ENCODE measurements around the gene SACM1L. TPM values are rescaled to one million over a fixed set of nuclear protein-coding genes. Genes with fewer than 3 reads are reported as not detected.
"Not testable (repeated sequence)": the region's sequence is repeated elsewhere in the genome, so short reads cannot be mapped to it uniquely, and the experiment has no call there.

SACM1L gene
- total RNA-seq, 1 donor from 2014 or later, result 19.8 TPM

DNA sequence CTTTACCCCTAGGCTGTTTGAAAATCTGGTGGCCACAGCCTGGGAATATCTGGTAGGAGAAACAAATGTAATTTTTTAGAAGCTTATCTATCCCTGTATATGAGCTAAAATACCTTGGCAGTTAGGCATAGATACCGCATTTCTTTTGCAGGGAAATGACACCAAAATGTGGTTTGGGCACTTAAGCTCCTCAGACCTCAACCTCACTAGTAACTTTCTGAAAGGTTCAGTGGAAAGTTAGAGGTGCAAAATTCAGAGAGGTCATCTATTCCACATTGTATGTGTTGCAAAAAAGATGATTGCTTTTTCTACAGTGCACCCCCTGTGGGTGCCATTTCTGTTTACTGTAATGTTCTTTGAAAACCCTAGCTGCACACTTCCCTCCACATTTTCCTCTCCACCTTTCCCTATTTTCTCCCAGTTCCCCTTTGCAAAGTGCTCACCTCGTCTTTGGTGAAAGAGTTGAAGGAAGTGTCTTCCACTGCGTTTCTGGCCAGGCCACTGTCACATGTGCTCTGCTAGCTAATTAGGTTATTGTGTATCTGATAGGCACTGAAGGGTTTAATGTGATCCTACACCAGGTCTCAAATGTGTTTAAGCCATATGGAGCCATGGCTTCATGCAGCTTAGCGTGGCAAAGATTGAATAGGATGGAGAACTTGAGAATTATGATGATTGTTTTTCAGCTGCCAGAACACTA, 1.3 kb downstream of the SACM1L start:
- TF ChIP-seq, protein P1, sequence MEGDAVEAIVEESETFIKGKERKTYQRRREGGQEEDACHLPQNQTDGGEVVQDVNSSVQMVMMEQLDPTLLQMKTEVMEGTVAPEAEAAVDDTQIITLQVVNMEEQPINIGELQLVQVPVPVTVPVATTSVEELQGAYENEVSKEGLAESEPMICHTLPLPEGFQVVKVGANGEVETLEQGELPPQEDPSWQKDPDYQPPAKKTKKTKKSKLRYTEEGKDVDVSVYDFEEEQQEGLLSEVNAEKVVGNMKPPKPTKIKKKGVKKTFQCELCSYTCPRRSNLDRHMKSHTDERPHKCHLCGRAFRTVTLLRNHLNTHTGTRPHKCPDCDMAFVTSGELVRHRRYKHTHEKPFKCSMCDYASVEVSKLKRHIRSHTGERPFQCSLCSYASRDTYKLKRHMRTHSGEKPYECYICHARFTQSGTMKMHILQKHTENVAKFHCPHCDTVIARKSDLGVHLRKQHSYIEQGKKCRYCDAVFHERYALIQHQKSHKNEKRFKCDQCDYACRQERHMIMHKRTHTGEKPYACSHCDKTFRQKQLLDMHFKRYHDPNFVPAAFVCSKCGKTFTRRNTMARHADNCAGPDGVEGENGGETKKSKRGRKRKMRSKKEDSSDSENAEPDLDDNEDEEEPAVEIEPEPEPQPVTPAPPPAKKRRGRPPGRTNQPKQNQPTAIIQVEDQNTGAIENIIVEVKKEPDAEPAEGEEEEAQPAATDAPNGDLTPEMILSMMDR (IDR thresholded peaks at IDR 0.05; ENCODE audit: insufficient read depth, low read length, poor library complexity, severe bottlenecking), result no peak
- no peak for DNase-seq (ENCODE audit: low read depth)
- Histone ChIP-seq H3K4me3 (ENCODE audit: low read depth, low read length) (peak overlapping the region; percentile 87), H3K36me3 (ENCODE audit: control insufficient read depth, insufficient read depth, low read length) (no peaks in the 10 kb centered on the region), H3K27me3 (ENCODE audit: control insufficient read depth, insufficient read depth, low read length) (no peaks in the 10 kb centered on the region)

DNA sequence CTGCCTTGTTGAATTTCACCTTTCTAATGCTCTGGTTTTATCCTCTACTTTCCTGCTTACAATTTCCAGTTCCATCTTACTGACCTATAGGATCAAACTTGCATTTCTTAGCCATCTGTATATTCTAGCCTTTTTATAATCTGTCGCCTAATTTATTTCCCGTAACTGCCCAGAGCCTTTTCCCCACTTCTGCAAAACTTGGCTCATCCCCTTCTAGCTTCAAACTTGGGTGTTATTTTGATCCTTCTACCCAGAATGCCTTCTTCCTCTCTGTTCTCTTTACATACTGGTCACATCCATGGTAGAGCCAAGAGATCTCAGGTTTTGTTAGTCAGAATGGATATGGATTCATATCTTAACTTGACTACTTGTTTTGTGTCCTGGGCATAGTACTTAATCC, 2.6 kb downstream of the SACM1L start:
- TF ChIP-seq, protein P1 (IDR thresholded peaks at IDR 0.05; ENCODE audit: insufficient read depth, low read length, poor library complexity, severe bottlenecking), result no peak

DNA sequence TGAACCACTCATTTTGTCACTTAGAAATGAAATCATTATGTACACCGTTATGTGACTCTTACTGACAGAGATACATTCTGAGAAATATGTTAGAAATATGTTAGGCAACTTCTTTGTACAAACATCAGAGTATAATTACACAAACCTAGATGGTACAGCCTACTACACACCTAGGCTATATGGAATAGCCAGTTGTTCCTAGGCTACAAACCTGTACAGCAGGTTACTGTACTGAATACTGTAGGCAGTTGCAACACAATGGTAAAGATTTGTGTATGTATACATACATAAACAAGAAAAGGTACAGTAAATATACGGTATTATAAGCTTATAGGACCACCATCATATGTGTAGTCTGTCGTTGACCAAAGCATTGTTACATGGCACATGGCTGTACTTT, 3.7 kb downstream of the SACM1L start:
- TF ChIP-seq, protein P1 (IDR thresholded peaks at IDR 0.05; ENCODE audit: insufficient read depth, low read length, poor library complexity, severe bottlenecking), result no peak
- H3K4me3 ChIP-seq (ENCODE audit: low read depth, low read length), result no peak overlapping the region
- no peaks in the 10 kb centered on the region for H3K36me3 ChIP-seq (ENCODE audit: control insufficient read depth, insufficient read depth, low read length)
- no peaks in the 10 kb centered on the region for H3K27me3 ChIP-seq (ENCODE audit: control insufficient read depth, insufficient read depth, low read length)
- DNase-seq (ENCODE audit: low read depth), result no peak

More for the DNA sequence above, 2.6 kb downstream of the SACM1L start:
- Histone ChIP-seq H3K27me3 (ENCODE audit: control insufficient read depth, insufficient read depth, low read length) (no peaks in the 10 kb centered on the region), H3K4me3 (ENCODE audit: low read depth, low read length) (no peak overlapping the region), H3K36me3 (ENCODE audit: control insufficient read depth, insufficient read depth, low read length) (no peaks in the 10 kb centered on the region)
- no peak for DNase-seq (ENCODE audit: low read depth)

DNA sequence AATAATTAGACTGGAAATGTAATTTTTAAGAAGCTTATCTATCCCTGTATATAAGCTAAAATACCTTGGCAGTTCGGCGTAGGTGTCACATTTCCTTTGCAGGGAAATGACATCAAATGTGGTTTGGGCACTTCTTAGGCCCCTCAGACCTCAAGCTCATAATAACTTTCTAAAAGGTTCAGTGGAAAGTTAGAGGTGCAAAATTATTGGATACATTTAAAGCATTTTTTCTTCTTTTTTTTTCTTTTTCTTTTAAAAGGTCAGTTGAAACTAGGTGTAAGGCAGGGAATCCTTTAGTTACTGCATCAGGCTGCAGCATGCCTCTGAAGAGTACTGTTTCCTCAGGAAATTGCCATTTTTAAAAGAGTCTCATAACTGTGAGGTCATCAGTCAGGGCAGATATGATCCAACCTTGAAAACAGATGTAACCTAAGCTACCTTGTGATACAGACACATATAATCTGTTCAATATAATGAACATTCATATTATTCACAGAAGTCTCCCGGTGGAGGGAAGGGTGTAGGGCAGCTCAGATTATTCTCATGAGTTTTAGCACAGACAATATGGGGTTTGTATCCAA, 4.8 kb downstream of the SACM1L start:
- Histone ChIP-seq H3K4me3 (ENCODE audit: low read depth, low read length) (no peak overlapping the region), H3K27me3 (ENCODE audit: control insufficient read depth, insufficient read depth, low read length) (no peaks in the 10 kb centered on the region), H3K36me3 (ENCODE audit: control insufficient read depth, insufficient read depth, low read length) (no peaks in the 10 kb centered on the region)
- DNase-seq (ENCODE audit: low read depth), result no peak
- TF ChIP-seq, protein P1 (IDR thresholded peaks at IDR 0.05; ENCODE audit: insufficient read depth, low read length, poor library complexity, severe bottlenecking), result no peak

DNA sequence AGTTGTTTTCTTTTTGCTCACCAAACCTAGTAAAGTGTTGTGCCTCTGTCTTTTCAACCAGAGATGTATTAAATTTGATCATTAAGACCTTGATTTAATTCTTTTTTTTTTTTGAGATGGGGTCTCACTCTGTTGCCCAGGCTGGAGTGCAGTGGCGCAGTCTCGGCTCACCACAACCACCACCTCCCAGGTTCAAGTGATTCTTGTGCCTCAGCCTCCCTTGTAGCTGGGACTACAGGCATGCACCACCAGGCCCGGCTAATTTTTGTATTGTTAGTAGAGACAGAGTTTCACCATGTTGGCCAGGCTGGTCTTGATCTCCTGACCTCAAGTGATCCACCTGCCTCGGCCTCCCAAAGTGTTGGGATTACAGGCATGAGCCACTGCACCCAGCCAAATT, 6.0 kb downstream of the SACM1L start:
- H3K27me3 ChIP-seq (ENCODE audit: control insufficient read depth, insufficient read depth, low read length); H3K4me3 ChIP-seq (ENCODE audit: low read depth, low read length); DNase-seq (ENCODE audit: low read depth); H3K36me3 ChIP-seq (ENCODE audit: control insufficient read depth, insufficient read depth, low read length): not testable (repeated sequence)

DNA sequence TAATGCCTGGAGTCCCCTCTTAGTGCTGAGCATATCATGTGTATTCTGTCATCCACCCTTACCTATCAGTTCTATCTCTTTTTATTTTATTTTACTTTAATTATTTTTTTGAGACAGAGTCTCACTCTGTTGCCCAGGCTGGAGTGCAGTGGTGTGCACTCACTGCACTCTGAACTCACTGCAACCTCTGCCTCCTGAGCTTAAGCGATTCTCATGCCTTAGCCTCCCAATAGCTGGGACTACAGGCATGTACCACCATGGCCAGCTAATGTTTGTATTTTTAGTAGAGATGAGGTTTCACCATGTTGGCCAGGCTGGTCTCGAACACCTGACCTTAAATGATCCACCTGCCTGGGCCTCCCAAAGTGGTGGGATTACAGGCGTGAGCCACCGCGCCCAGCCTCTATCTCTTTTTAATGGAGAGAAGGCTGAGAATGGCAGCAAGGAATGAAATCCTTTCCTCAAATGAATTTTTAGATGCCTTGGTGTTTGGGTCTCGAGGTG, 11.4 kb downstream of the SACM1L start:
- Histone ChIP-seq H3K27me3 (ENCODE audit: control insufficient read depth, insufficient read depth, low read length) (no peaks in the 10 kb centered on the region), H3K4me3 (ENCODE audit: low read depth, low read length) (no peak overlapping the region), H3K36me3 (ENCODE audit: control insufficient read depth, insufficient read depth, low read length) (no peaks in the 10 kb centered on the region)
- no peak for DNase-seq (ENCODE audit: low read depth)
- TF ChIP-seq, protein P1 (IDR thresholded peaks at IDR 0.05; ENCODE audit: insufficient read depth, low read length, poor library complexity, severe bottlenecking), result no peak
